ENCODE data around the gene TBC1D7.

TBC1D7 gene

DNA sequence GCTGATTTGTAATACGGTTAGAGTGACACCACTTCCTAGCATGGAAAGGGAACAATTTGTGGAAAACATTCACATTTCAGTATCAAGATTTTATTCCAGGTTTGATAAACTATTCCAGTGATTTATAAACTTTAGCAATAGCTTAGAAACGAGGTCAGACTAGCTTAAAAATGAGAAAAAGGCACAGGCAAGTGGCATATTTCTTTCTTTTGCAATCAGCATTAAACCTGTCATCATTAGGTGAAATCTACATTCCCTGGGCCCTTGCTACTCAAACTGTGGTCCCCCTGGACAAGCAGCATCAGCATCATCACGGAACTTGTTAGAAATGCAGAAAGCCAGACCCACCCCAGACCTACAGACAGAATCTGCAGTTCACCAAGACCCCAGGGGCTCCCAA lies 29.9 kb downstream of the TBC1D7 start:
- TF ChIP-seq RAD21 (IDR thresholded peaks at IDR 0.05; ENCODE audit: low read depth) (no peak), CEBPB (IDR thresholded peaks at IDR 0.05) (no peak), EGR1 (IDR thresholded peaks at IDR 0.05) (no peak)

GRCh38 chr6:13297391-13297790 lies 30.9 kb downstream of the TBC1D7 start:
- no peak for TF ChIP-seq TCF12 (IDR thresholded peaks at IDR 0.05; ENCODE audit: low read depth)

GRCh38 chr6:13296536-13296997 lies 31.8 kb downstream of the TBC1D7 start:
- no peak for TF ChIP-seq ZBTB7A (IDR thresholded peaks at IDR 0.05; ENCODE audit: low read depth)
- TF ChIP-seq REST (IDR thresholded peaks at IDR 0.05; ENCODE audit: low read depth) = no peak
- no peak for TF ChIP-seq TEAD4 (IDR thresholded peaks at IDR 0.05)
- TF ChIP-seq TCF12 (IDR thresholded peaks at IDR 0.05; ENCODE audit: low read depth) = no peak
- TF ChIP-seq FOXM1 (IDR thresholded peaks at IDR 0.05; ENCODE audit: borderline replicate concordance, low read depth) = no peak
- TF ChIP-seq MAX (IDR thresholded peaks at IDR 0.05) = no peak
- no peak for TF ChIP-seq RAD21 (IDR thresholded peaks at IDR 0.05; ENCODE audit: low read depth)
- no peak for TF ChIP-seq EGR1 (IDR thresholded peaks at IDR 0.05)
- no peak for TF ChIP-seq NFIC (IDR thresholded peaks at IDR 0.05)
- no peak for TF ChIP-seq YY1 (IDR thresholded peaks at IDR 0.05; ENCODE audit: low read depth)
- TF ChIP-seq USF1 (IDR thresholded peaks at IDR 0.05) = no peak
- no peak for TF ChIP-seq CEBPB (IDR thresholded peaks at IDR 0.05)
- TF ChIP-seq EP300 (IDR thresholded peaks at IDR 0.05; ENCODE audit: borderline replicate concordance) = no peak
- TF ChIP-seq CREB1 (IDR thresholded peaks at IDR 0.05; ENCODE audit: low read depth) = no peak
- TF ChIP-seq TAF1 (IDR thresholded peaks at IDR 0.05; ENCODE audit: low read depth) = no peak

DNA sequence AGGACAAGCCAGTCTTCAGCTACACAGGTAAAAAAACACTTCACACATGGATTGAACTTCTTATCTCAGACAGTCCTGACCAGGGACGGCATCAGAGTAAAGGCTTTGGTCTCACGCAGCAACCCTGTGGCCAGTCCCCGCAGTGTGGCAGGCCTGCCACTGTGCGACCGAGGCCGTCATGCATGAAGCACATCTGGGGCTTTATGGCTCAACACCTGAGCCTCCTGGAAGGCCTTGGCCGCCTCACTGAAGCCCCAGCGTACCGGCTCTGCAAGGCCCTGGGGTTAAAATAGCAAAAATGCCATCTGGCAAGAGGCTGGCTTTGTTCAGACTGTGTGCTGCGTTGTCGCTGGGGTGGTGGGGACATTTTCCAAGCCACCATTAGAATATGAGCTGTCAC lies 32.8 kb downstream of the TBC1D7 start:
- TF ChIP-seq FOXM1 (IDR thresholded peaks at IDR 0.05; ENCODE audit: borderline replicate concordance, low read depth) (no peak), EGR1 (IDR thresholded peaks at IDR 0.05) (no peak)

- no peak for TF ChIP-seq RAD21 (IDR thresholded peaks at IDR 0.05; ENCODE audit: low read depth)
Observed at GRCh38 chr6:13294499-13295069, 33.8 kb downstream of the TBC1D7 start.

DNA sequence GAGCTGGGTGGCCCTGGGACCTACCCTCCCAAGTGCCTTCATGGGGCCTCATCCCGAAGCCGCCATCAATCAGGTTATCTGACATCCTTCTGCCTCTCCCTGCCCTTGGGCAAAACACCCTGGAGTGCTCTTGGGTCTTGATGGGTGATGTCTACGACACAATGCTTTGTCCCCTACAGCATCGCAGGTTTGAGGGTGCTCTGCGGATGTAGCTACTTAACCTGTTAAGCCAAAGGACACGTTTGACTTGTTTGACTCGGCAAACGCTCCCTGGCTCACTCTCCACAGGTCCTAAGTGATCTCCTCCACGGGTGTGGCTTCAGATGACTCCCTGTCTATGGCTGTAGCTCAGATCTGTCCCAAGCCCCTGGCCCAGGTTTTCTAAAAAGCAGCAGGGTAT lies 35.6 kb downstream of the TBC1D7 start:
- TF ChIP-seq TCF12 (IDR thresholded peaks at IDR 0.05; ENCODE audit: low read depth) = no peak
- TF ChIP-seq RAD21 (IDR thresholded peaks at IDR 0.05; ENCODE audit: low read depth) = no peak
- TF ChIP-seq ZBTB7A (IDR thresholded peaks at IDR 0.05; ENCODE audit: low read depth) = no peak
- no peak for TF ChIP-seq TEAD4 (IDR thresholded peaks at IDR 0.05)
- no peak for TF ChIP-seq MAX (IDR thresholded peaks at IDR 0.05)
- TF ChIP-seq REST (IDR thresholded peaks at IDR 0.05; ENCODE audit: low read depth) = no peak
- TF ChIP-seq CEBPB (IDR thresholded peaks at IDR 0.05) = no peak
- no peak for TF ChIP-seq EP300 (IDR thresholded peaks at IDR 0.05; ENCODE audit: borderline replicate concordance)
- TF ChIP-seq FOXM1 (IDR thresholded peaks at IDR 0.05; ENCODE audit: borderline replicate concordance, low read depth) = no peak
- TF ChIP-seq CREB1 (IDR thresholded peaks at IDR 0.05; ENCODE audit: low read depth) = no peak
- no peak for TF ChIP-seq USF1 (IDR thresholded peaks at IDR 0.05)
- TF ChIP-seq EGR1 (IDR thresholded peaks at IDR 0.05) = no peak
- no peak for TF ChIP-seq TAF1 (IDR thresholded peaks at IDR 0.05; ENCODE audit: low read depth)

GRCh38 chr6:13290335-13290734 lies 38.0 kb downstream of the TBC1D7 start:
- TF ChIP-seq REST (IDR thresholded peaks at IDR 0.05; ENCODE audit: low read depth) = no peak
- no peak for TF ChIP-seq CEBPB (IDR thresholded peaks at IDR 0.05)
- TF ChIP-seq RAD21 (IDR thresholded peaks at IDR 0.05; ENCODE audit: low read depth) = no peak
- no peak for TF ChIP-seq EGR1 (IDR thresholded peaks at IDR 0.05)
- no peak for TF ChIP-seq YY1 (IDR thresholded peaks at IDR 0.05; ENCODE audit: low read depth)
- TF ChIP-seq TEAD4 (IDR thresholded peaks at IDR 0.05) = no peak
- TF ChIP-seq TAF1 (IDR thresholded peaks at IDR 0.05; ENCODE audit: low read depth) = no peak
- no peak for TF ChIP-seq ZBTB7A (IDR thresholded peaks at IDR 0.05; ENCODE audit: low read depth)
- no peak for TF ChIP-seq EP300 (IDR thresholded peaks at IDR 0.05; ENCODE audit: borderline replicate concordance)
- TF ChIP-seq USF1 (IDR thresholded peaks at IDR 0.05) = no peak
- no peak for TF ChIP-seq NFIC (IDR thresholded peaks at IDR 0.05)
- TF ChIP-seq MAX (IDR thresholded peaks at IDR 0.05) = no peak
- TF ChIP-seq TCF12 (IDR thresholded peaks at IDR 0.05; ENCODE audit: low read depth) = no peak
- TF ChIP-seq FOXM1 (IDR thresholded peaks at IDR 0.05; ENCODE audit: borderline replicate concordance, low read depth) = no peak
- TF ChIP-seq CREB1 (IDR thresholded peaks at IDR 0.05; ENCODE audit: low read depth) = no peak
